Measurements from ENCODE around the gene NOX4. TPM values are rescaled to one million over a fixed set of nuclear protein-coding genes. Genes with fewer than 3 reads are reported as not detected.

The NOX4 gene
- total and polyA plus RNA-seq, 2 of the 8 experiments (the other 6 are each of a cell fraction or from before 2014, with no cell fraction given) = 2.0 to 2.3 TPM

DNA sequence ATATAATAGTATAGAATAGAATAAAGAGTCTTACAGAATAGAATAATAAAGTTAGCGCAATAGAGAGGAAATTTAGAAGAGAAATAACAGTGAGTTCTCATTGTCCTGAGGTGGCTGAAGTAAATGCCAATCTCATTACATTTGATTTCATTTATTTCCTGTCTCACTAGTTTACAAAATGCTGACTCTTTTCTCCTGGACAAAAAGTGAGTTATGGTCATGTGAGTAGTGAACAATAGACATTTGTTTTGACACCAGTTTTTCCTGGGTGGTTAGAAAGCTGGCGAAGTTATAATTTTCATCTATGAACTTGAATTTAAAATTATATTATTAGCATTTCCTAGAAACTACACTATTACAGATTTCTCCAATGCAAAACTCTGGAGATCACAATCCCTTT, 169.8 kb downstream of the NOX4 start:
- Histone ChIP-seq H3K4me2 (ENCODE audit: insufficient read depth in 1 of 2, low read depth in 2 of 2, low read length in 2 of 2) (no peak overlapping the region), H2BK15ac (ENCODE audit: low read length) (no peak overlapping the region), H2BK5ac (ENCODE audit: low read depth, low read length) (no peak overlapping the region), H3K27me3 (replicated peaks in 1 of 4; ENCODE audit: control insufficient read depth in 3 of 4, extremely low read depth in 1 of 4, insufficient read depth in 3 of 4, low read length in 3 of 4) (no peaks in the 10 kb centered on the region), H3K56ac (replicated peaks; ENCODE audit: insufficient read length, low read depth, low read length) (no peak overlapping the region), H3K27ac (ENCODE audit: low read depth, low read length) (no peak overlapping the region), H3K79me2 (ENCODE audit: control insufficient read depth in 1 of 2, insufficient read depth in 2 of 2, low read length in 2 of 2) (no peaks in the 10 kb centered on the region), H3K4ac (replicated peaks; ENCODE audit: insufficient read length, low read depth, low read length) (no peak overlapping the region), H2AFZ (ENCODE audit: low read length) (no peak overlapping the region), H2BK20ac (ENCODE audit: low read length) (no peak overlapping the region), H4K20me1 (replicated peaks in 1 of 2; ENCODE audit: control insufficient read depth in 1 of 2, insufficient read depth in 2 of 2, low read length in 2 of 2) (no peaks in the 10 kb centered on the region), H3K4me3 (ENCODE audit: extremely low read depth in 1 of 4, insufficient read depth in 2 of 4, low read depth in 3 of 4, low read length in 4 of 4) (no peak overlapping the region), H2AK5ac (ENCODE audit: low read depth, low read length) (no peak overlapping the region), H3K9me3 (ENCODE audit: insufficient read depth in 2 of 2, low read depth in 1 of 2, low read length in 1 of 2) (no peaks in the 10 kb centered on the region; a peak in 1 of 4 replicates), H2BK12ac (ENCODE audit: low read depth, low read length) (no peak overlapping the region), H3K23ac (ENCODE audit: insufficient read length) (no peak overlapping the region), H4K5ac (ENCODE audit: insufficient read length, low read depth, low read length) (no peak overlapping the region), H3K9ac (replicated peaks in 1 of 4; ENCODE audit: extremely low read depth in 1 of 4, low read depth in 3 of 4, low read length in 3 of 4) (no peak overlapping the region), H3K14ac (ENCODE audit: insufficient read length) (no peak overlapping the region), H3K4me1 (replicated peaks in 1 of 4; ENCODE audit: control insufficient read depth in 3 of 4, insufficient read depth in 4 of 4, low read length in 3 of 4) (no peaks in the 10 kb centered on the region), H2BK120ac (replicated peaks; ENCODE audit: low read depth, low read length) (no peak overlapping the region), H3K36me3 (ENCODE audit: control insufficient read depth in 2 of 4, insufficient read depth in 4 of 4, low read length in 3 of 4) (no peaks in the 10 kb centered on the region), H4K91ac (replicated peaks; ENCODE audit: insufficient read length, low read length) (no peak overlapping the region), H4K8ac (ENCODE audit: extremely low read depth, insufficient read depth, low read length) (no peak overlapping the region), H3K18ac (ENCODE audit: extremely low read depth, low read length) (no peak overlapping the region), H3K23me2 (ENCODE audit: low read depth, low read length) (no peaks in the 10 kb centered on the region), H3K79me1 (ENCODE audit: low read depth, low read length) (no peaks in the 10 kb centered on the region)
- no peak for FAIRE-seq
- CTCF ChIA-PET (ENCODE audit: partially characterized antibody) = no interaction called here
- POLR2A ChIA-PET (ENCODE audit: partially characterized antibody) = no interaction called here
- DNase-seq (ENCODE audit: low read depth in 1 of 2, low spot score in 2 of 2) = no peak
- 97% methylated on average over 2 of the region's 2 CpGs; no CpG with 5 or more reads in 1 of the 2 experiments for WGBS, 2 experiments (ENCODE audit: extremely low coverage in 1 of 2, insufficient coverage in 1 of 2, insufficient read length in 1 of 2, insufficient replicate concordance in 2 of 2, low coverage in 1 of 2, low lambda C conversion rate in 2 of 2, missing lambda C conversion rate in 1 of 2)
- TF ChIP-seq TCF12 (IDR thresholded peaks at IDR 0.05; ENCODE audit: low read depth, low read length) (no peak), TAF7 (optimal IDR thresholded peaks at IDR 0.05; ENCODE audit: borderline replicate concordance, low read depth, low read length) (no peak), ATF3 (IDR thresholded peaks at IDR 0.05; ENCODE audit: insufficient read depth, low read depth, low read length) (no peak), NRF1 (IDR thresholded peaks at IDR 0.05; ENCODE audit: low read depth, low read length) (no peak), EZH2 (IDR thresholded peaks at IDR 0.05; ENCODE audit: low read depth, low read length, severe bottlenecking) (no peak), SIRT6 (IDR thresholded peaks at IDR 0.05; ENCODE audit: low read length) (no peak), NANOG (IDR thresholded peaks at IDR 0.05; ENCODE audit: insufficient read depth, low read depth, low read length, poor library complexity, severe bottlenecking) (no peak), SP1 (IDR thresholded peaks at IDR 0.05; ENCODE audit: low read depth, low read length) (no peak), SUZ12 (IDR thresholded peaks at IDR 0.05; ENCODE audit: low read length) (no peak)
- TF ChIP-seq, protein P1, sequence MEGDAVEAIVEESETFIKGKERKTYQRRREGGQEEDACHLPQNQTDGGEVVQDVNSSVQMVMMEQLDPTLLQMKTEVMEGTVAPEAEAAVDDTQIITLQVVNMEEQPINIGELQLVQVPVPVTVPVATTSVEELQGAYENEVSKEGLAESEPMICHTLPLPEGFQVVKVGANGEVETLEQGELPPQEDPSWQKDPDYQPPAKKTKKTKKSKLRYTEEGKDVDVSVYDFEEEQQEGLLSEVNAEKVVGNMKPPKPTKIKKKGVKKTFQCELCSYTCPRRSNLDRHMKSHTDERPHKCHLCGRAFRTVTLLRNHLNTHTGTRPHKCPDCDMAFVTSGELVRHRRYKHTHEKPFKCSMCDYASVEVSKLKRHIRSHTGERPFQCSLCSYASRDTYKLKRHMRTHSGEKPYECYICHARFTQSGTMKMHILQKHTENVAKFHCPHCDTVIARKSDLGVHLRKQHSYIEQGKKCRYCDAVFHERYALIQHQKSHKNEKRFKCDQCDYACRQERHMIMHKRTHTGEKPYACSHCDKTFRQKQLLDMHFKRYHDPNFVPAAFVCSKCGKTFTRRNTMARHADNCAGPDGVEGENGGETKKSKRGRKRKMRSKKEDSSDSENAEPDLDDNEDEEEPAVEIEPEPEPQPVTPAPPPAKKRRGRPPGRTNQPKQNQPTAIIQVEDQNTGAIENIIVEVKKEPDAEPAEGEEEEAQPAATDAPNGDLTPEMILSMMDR (IDR thresholded peaks at IDR 0.05; ENCODE audit: control extremely low read depth in 1 of 3, insufficient read depth in 1 of 3, low read depth in 1 of 3, low read length in 3 of 3) = no peak

All from H1 (cell line).